Measurements from ENCODE around the gene B3GALT6.

B3GALT6 gene

DNA sequence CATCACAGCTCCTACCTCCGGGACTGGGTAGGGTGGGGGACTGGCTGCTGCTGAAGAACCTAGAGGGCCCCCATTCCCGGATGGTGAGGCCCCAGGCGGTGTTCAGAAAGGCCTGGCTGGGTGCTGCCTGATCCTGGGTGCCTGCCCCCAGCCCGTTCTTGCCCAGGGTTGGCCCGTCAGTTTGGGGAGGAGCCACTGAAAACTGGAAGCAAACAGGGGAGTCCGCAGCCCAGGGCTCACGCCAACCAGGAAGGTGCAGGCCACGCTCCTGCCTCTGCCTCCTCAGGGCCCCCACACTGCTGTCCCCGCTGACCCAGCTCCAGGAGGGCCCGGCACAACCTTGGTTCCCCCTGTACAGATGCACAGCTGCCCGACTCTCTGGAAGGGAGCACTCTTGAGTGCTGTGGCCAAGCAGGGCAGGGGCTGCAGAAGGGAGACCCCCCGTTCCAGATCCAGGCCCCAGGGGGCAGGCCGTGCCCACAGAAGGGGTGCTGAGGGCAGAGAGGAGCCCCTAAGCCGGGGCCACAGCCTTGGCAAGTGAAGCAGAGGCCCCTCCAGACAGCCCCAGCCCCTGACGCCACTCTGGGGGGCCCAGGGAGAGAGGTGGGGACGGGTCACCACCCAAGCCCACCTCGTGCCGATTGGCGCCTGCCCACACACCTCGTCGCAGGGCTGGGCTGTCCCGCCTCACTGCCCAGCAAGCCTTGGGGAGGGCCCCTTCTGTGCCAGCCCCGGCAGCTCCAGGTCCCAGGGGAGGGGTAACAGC is 9.0 kb downstream of the B3GALT6 start:
- TF ChIP-seq POLR2A (IDR thresholded peaks at IDR 0.05; ENCODE audit: extremely low read depth, insufficient read length) (no peak), MAX (IDR thresholded peaks at IDR 0.05; ENCODE audit: low read depth, low read length) (no peak), MYC (IDR thresholded peaks at IDR 0.05; ENCODE audit: low read depth, low read length) (no peak)
- TF ChIP-seq, protein P1, sequence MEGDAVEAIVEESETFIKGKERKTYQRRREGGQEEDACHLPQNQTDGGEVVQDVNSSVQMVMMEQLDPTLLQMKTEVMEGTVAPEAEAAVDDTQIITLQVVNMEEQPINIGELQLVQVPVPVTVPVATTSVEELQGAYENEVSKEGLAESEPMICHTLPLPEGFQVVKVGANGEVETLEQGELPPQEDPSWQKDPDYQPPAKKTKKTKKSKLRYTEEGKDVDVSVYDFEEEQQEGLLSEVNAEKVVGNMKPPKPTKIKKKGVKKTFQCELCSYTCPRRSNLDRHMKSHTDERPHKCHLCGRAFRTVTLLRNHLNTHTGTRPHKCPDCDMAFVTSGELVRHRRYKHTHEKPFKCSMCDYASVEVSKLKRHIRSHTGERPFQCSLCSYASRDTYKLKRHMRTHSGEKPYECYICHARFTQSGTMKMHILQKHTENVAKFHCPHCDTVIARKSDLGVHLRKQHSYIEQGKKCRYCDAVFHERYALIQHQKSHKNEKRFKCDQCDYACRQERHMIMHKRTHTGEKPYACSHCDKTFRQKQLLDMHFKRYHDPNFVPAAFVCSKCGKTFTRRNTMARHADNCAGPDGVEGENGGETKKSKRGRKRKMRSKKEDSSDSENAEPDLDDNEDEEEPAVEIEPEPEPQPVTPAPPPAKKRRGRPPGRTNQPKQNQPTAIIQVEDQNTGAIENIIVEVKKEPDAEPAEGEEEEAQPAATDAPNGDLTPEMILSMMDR (IDR thresholded peaks at IDR 0.05; ENCODE audit: low read depth, low read length), result no peak
- H3K4me3 ChIP-seq (ENCODE audit: low read depth, low read length), result no peak overlapping the region
- DNase-seq (ENCODE audit: low read depth), result no peak

- H3K4me3 ChIP-seq (ENCODE audit: low read depth, low read length), result no peak overlapping the region
- DNase-seq (ENCODE audit: low read depth), result no peak
- TF ChIP-seq MYC (IDR thresholded peaks at IDR 0.05; ENCODE audit: low read depth, low read length) (no peak), MAX (IDR thresholded peaks at IDR 0.05; ENCODE audit: low read depth, low read length) (no peak), POLR2A (IDR thresholded peaks at IDR 0.05; ENCODE audit: extremely low read depth, insufficient read length) (no peak)
- TF ChIP-seq, protein P1 (IDR thresholded peaks at IDR 0.05; ENCODE audit: low read depth, low read length), result no peak
Measured at GRCh38 chr1:1241588-1242219, 9.7 kb downstream of the B3GALT6 start.

GRCh38 chr1:1242461-1243265 is 10.6 kb downstream of the B3GALT6 start:
- DNase-seq (ENCODE audit: low read depth), result no peak
- TF ChIP-seq MYC (IDR thresholded peaks at IDR 0.05; ENCODE audit: low read depth, low read length) (no peak), MAX (IDR thresholded peaks at IDR 0.05; ENCODE audit: low read depth, low read length) (no peak), POLR2A (IDR thresholded peaks at IDR 0.05; ENCODE audit: extremely low read depth, insufficient read length) (no peak)
- TF ChIP-seq, protein P1 (IDR thresholded peaks at IDR 0.05; ENCODE audit: low read depth, low read length), result no peak
- H3K4me3 ChIP-seq (ENCODE audit: low read depth, low read length), result no peak overlapping the region

DNA sequence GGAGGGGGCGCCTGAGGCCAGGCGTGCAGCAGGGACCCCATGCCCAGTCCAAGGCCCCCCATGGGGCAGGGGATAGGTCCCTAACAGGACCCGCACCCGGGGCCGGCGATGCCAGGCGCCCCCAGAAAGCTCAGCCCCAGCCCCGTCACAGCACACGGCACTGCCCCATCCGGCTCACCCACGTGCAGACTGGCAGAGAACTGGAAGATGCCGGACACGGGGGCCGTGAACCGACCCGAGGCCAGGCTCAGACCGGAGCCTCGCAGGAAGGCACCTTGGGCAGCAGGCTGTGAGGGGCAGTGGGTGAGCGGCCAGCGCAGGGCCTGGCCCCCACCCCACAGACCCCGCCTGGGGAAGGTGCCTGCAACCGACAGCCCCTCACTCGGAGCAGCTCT is 11.2 kb downstream of the B3GALT6 start:
- no peak for DNase-seq (ENCODE audit: low read depth)

GRCh38 chr1:1243807-1244191 is 11.8 kb downstream of the B3GALT6 start:
- no peak for DNase-seq (ENCODE audit: low read depth)
- H3K4me3 ChIP-seq (ENCODE audit: low read depth, low read length), result no peak overlapping the region
- TF ChIP-seq MAX (IDR thresholded peaks at IDR 0.05; ENCODE audit: low read depth, low read length) (no peak), POLR2A (IDR thresholded peaks at IDR 0.05; ENCODE audit: extremely low read depth, insufficient read length) (no peak), MYC (IDR thresholded peaks at IDR 0.05; ENCODE audit: low read depth, low read length) (no peak)
- TF ChIP-seq, protein P1 (IDR thresholded peaks at IDR 0.05; ENCODE audit: low read depth, low read length), result no peak

More for the DNA sequence above, 11.2 kb downstream of the B3GALT6 start:
- TF ChIP-seq MYC (IDR thresholded peaks at IDR 0.05; ENCODE audit: low read depth, low read length), result no peak
- TF ChIP-seq, protein P1 (IDR thresholded peaks at IDR 0.05; ENCODE audit: low read depth, low read length), result no peak
- no peak for TF ChIP-seq POLR2A (IDR thresholded peaks at IDR 0.05; ENCODE audit: extremely low read depth, insufficient read length)
- no peak for TF ChIP-seq MAX (IDR thresholded peaks at IDR 0.05; ENCODE audit: low read depth, low read length)
- H3K4me3 ChIP-seq (ENCODE audit: low read depth, low read length), result no peak overlapping the region
